Melanocyte of skin (primary cell): Measurements from ENCODE around the gene PRDM1. TPM values are rescaled to one million over a fixed set of nuclear protein-coding genes. Genes with fewer than 3 reads are reported as not detected.

Experiments
- total RNA-seq, 2 donors: library from RNA; depleted of rRNA; stranded (reverse); fragments of >200 nt; gene quantifications; 2 replicates each; pipeline ENCODE4 v1.2.3, GENCODE V29; 2012

PRDM1 gene
- total RNA-seq = under 1 TPM; under 0.01 to 0.33 TPM

GRCh38 chr6:106085984-106086813, at the start of gene PRDM1:
PRDM1 (plus strand) TSS chr6:106086336; CDS start chr6:106086554, 218 bp downstream.

Other genes starting within 250 kb of the PRDM1 start
- 10 to 100 TPM; 28.6 to 47.6 TPM for gene ATG5, start 239.4 kb downstream of the PRDM1 start, total RNA-seq